Urinary bladder (tissue), 4 donors: Measurements from ENCODE around the gene DVL2. TPM values are rescaled to one million over a fixed set of nuclear protein-coding genes. Genes with fewer than 3 reads are reported as not detected.
"Not testable (repeated sequence)": the region's sequence is repeated elsewhere in the genome, so short reads cannot be mapped to it uniquely, and the experiment has no call there.

Source experiments
- DNase-seq: peaks from one replicate; pipeline ENCODE4 v3.0.0-alpha.2; 2015; ENCODE audit errors: extremely low spot score
- H3K27ac ChIP-seq: one replicate; pipeline ENCODE4 v1.5.1; 2013; ENCODE audit warnings: low read depth, mild to moderate bottlenecking, moderate library complexity
- H3K36me3 ChIP-seq: one replicate; pipeline ENCODE4 v1.6.1; 2013; ENCODE audit warnings: mild to moderate bottlenecking, moderate library complexity; ENCODE audit not compliant: insufficient read depth
- H3K4me1 ChIP-seq: one replicate; pipeline ENCODE4 v1.6.1; 2013; ENCODE audit warnings: mild to moderate bottlenecking, moderate library complexity; ENCODE audit not compliant: insufficient read depth
- H3K4me3 ChIP-seq: one replicate; pipeline ENCODE4 v1.5.1; 2013; ENCODE audit warnings: low read depth, low read length
- WGBS: extraction: QIAGEN DNeasy Blood & Tissue Kit; methylation state at CpG from one replicate; pipeline ENCODE4 v1.1.7; 2013; 5-methylcytosine and 5-hydroxymethylcytosine counted together
- polyA plus RNA-seq: library from polyadenylated mRNA; stranded (reverse); fragments of 200-250 nt; gene quantifications from one replicate; pipeline ENCODE4 v1.2.3, GENCODE V29; 2013
- total RNA-seq: library from RNA; depleted of rRNA; stranded (reverse); fragments of >200 nt; gene quantifications from one replicate; pipeline ENCODE4 v1.2.3, GENCODE V29; 2014
- donor health status: healthy with polysubstance abuse.
- donor health status: healthy.

DVL2 gene
- total and polyA plus RNA-seq, 2 donors = 41.5 to 45.5 TPM

DNA sequence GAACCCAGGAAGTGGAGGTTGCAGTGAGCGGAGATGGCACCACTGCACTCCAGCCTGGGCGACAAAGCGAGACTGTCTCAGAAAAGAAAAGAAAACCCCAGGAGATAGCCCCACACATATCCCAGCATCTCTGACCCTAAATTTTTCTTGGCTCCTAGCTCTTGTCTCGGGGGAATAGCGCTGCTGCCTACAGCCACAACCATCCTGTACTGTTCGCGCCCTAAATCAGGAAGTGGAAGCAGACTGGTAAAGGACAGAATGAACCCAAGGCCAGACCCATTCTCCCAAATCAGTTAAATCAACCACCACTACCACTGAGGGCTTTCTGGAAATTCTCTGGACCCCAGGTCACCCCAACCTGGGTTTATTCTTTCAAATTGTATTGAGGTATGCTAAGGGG lies 15.5 kb upstream of the DVL2 start:
- no peak overlapping the region for H3K4me3 ChIP-seq
- H3K27ac ChIP-seq = no peak overlapping the region
- no peaks in the 10 kb centered on the region for H3K36me3 ChIP-seq
- peaks cover 3% of the 10 kb centered on the region for H3K4me1 ChIP-seq
- WGBS = 86% methylated on average over 7 of the region's 7 CpGs
- no peak for DNase-seq

DNA sequence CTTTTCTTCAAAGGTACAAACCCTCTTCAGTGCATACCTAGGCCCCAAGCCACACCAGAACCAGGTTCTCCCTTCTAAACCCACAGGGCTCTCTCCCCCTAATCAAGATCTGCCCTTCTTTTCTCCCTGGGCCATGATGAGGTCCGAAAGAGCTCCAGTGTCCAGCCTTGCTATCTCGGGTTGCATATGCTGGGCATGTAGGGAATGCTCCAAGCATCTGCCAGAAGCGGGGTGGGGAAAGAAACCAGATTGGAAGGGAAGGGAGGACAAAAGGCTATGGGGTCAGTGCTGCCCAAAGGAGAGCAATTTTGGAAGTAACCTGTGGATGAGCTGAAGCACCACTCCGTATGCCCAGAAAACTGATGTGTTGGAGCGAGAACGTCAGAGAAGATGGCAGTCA lies 14.9 kb upstream of the DVL2 start:
- H3K36me3 ChIP-seq = no peaks in the 10 kb centered on the region
- no peak for DNase-seq
- WGBS = 78% methylated on average over 6 of the region's 6 CpGs
- H3K27ac ChIP-seq = no peak overlapping the region
- no peak overlapping the region for H3K4me3 ChIP-seq
- H3K4me1 ChIP-seq = peaks cover 3% of the 10 kb centered on the region

DNA sequence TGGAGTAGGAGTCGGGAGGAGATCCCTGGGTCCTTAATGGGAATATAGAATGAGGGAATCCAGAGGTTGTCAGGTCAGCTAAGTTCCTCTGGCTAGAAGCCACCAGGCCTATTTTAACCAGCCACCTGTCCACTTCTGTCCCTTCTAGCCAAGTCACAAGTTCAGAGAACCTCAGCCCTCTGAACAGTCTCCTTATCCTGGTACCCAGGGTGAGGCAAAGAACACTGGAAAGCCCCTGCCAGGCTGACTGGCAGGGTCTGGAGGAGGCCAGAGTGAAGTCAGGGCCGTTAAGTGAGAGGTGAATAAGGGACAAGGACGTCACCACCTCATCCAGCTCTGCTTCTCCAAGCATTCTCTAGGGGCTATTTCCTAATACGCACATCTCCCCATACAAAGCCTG lies 14.5 kb upstream of the DVL2 start:
- 73% methylated on average over 4 of the region's 4 CpGs for WGBS
- Histone ChIP-seq H3K36me3 (no peaks in the 10 kb centered on the region), H3K4me1 (peaks cover 3% of the 10 kb centered on the region), H3K27ac (no peak overlapping the region), H3K4me3 (no peak overlapping the region)
- no peak for DNase-seq

DNA sequence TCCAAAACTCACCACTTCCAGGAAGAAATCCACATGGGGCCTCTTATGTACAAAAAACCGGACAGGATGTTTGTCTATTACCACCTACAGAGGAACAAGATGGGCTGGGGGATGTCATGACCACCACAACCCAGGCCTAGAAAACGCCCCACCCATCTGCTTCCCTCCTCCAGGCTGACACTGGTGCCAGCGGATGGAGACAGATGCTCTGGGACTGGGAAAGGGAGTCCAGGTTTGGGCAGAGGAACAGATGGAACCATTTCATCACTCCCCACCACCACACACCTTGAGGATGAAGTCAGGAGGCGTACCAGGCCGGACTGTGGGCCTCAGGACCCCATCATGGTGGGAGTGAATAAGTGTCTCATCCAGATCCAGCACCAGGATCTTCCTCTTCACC lies 12.5 kb upstream of the DVL2 start:
- 92% methylated on average over 5 of the region's 5 CpGs for WGBS
- no peak overlapping the region for H3K27ac ChIP-seq
- H3K4me3 ChIP-seq = no peak overlapping the region
- H3K36me3 ChIP-seq = no peaks in the 10 kb centered on the region
- peaks cover 3% of the 10 kb centered on the region for H3K4me1 ChIP-seq
- DNase-seq = no peak

DNA sequence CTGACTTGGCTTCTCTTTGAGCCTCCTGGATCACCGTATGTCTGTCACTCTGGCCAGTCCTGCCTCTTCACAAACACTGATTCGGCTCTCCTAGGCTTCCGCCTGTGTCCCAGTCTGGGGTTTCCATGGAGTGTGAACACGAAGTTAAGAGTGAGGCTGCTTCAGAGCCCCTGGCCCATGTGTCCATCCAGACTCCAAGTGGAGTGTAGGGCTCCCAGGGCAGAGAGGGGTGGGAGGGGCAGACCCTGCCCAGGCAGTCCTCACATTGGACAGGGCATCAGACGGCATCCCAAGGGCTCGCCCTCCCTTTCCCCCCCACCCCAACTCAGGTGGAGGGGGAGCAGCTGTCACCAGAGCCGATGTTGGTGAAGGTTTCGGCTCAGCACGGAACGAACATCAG lies 9.5 kb upstream of the DVL2 start:
- H3K4me3 ChIP-seq, DNase-seq, H3K27ac ChIP-seq, H3K36me3 ChIP-seq, H3K4me1 ChIP-seq: not testable (repeated sequence)
- 77% methylated on average over 10 of the region's 10 CpGs for WGBS

DNA sequence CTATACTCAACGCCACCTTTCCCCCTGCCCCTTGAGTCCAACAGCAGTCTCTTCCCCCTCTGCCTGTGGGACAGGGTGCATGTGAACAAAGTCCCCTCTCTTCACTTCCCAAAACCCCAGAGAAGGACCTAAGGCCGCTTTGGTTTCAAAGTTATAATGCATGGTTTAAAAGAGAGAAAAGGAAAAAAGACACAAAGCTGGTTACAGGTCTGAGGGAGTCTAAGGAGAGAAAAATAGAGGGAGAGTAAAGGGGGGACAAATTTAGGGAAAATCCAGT lies 9.1 kb upstream of the DVL2 start:
- H3K4me3 ChIP-seq = peak overlapping the region; percentile 80
- no peak for DNase-seq
- H3K27ac ChIP-seq = peak overlapping the region; percentile 92
- H3K36me3 ChIP-seq = no peaks in the 10 kb centered on the region
- 40% methylated on average over 2 of the region's 2 CpGs for WGBS
- H3K4me1 ChIP-seq = no peaks in the 10 kb centered on the region

DNA sequence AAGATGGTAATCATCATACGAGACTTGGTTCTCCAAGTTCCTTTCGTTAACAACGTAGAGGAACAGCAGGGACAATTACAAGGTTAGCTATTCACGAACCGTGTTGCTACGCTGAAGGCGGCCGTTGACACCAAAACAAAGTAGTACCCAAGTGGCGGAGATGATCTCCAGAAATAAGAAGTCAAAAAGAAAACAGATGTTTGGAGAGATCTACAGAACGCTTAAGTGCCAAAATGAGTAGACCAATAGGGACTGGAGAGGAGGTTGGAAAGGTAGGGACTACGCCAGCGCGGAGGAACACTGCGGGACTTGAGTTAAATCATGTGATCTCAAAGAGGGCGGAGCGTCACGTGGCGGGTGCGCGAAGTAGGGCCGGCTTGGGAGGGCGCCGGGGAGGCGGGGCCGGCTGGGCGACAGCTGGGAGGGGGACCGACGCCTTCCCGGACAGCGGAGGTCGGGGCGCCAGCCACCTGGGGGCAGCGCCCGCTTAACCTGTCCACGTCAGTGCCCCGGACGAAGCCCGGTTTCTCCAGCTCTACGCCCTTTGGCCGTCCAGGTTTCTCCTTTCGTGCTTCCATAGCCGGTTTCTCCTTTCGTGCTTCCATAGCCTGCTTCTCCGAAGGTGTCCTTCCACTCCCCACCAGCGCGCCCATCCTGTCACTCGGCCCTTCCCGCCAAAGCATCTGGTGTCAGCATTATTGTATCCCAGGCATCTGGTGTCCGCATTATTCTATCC lies 8.6 kb upstream of the DVL2 start:
- peak; percentile 95 for DNase-seq
- 1% methylated on average over 49 of the region's 49 CpGs for WGBS
- Histone ChIP-seq H3K36me3 (no peaks in the 10 kb centered on the region), H3K4me3 (peak overlapping the region; percentile 80), H3K4me1 (no peaks in the 10 kb centered on the region), H3K27ac (peak overlapping the region; percentile 92)

DNA sequence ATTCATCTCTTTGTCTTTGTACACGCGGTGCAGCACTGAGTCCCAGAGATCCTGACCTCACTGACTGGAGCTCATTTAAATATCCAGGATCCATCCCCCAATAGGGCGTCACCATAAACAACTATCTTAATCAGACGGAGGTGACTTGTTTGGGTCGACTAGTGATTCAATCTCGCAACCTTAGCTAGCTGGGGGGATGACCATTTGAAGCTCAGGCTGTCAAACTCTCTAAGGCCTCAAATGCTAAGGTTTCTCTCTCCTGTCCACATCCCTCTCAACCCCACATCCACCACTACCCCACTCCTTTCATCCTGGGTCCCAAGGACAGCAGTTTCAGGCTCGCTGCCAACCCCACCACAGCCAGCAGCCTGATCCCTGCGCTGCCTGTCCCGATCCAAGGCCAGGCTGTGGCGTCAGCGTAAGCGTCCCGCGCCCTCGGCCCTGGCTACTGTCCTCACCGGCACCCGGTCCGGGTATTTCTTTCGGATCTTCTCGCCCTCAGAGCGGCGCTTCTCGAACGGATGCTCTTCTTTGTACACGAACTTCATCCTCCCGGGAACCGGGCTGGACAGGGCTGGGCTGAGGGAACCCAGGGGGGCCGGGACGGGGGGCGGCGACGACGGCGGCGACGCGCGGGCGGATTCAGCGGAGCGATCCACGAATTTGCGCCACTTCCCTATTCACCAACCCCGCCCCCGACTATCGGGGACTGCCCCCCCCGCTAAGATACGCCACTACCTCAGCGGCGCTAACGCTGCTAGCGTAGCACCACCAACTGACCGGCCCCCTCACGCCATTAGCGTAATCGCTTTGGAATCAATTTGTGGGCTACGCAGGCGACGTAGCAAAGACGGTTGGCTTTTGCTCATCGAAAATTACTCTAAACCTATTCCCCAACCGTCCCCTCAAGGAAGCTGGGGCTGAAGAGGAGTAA lies 7.7 kb upstream of the DVL2 start, which contains the start of gene GABARAP:
GABARAP (minus strand) TSS at position 667 of the 934 bp plus-strand sequence; CDS start at position 548, 119 bp downstream.
- Histone ChIP-seq H3K4me1 (no peaks in the 10 kb centered on the region), H3K36me3 (no peaks in the 10 kb centered on the region), H3K4me3 (peak within 1 kb of the TSS; percentile 80), H3K27ac (peak within 1 kb of the TSS; percentile 99)
- DNase-seq = peak; percentile 92
- WGBS = under 1% methylated on average over 62 of the region's 62 CpGs

DNA sequence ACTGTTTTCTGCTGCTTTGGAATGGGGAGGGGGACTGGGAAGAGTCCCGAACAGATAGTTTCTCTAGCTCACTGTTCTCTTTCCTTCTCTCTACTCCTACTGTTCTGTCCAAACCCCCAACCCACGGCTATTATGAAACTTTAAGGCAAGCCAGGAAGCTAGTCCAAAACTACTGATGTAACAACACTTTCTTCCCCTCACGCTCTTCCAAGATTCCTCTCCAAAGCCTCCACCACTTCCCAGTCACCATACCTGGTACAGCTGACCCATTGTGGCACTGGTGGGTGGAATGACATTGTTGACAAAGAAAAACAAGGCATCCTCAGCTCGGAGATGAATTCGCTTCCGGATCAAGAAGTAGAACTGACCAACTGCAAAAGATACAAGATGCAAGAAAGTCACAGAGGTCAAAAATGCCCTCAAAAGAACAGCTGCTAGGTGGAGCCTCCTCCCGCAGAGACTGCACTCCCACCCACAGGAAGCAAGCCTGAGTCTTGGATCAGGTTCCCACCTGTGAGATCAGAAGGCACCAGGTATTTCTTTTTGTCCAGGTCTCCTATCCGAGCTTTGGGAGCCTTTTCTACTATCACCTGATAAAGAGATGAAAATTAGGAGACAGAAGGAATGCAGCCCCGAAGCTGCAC lies 6.9 kb upstream of the DVL2 start:
- no peak for DNase-seq
- peak overlapping the region; percentile 99 for H3K27ac ChIP-seq
- WGBS = 33% methylated on average over 9 of the region's 9 CpGs
- peak overlapping the region; percentile 80 for H3K4me3 ChIP-seq
- no peaks in the 10 kb centered on the region for H3K36me3 ChIP-seq
- no peaks in the 10 kb centered on the region for H3K4me1 ChIP-seq

DNA sequence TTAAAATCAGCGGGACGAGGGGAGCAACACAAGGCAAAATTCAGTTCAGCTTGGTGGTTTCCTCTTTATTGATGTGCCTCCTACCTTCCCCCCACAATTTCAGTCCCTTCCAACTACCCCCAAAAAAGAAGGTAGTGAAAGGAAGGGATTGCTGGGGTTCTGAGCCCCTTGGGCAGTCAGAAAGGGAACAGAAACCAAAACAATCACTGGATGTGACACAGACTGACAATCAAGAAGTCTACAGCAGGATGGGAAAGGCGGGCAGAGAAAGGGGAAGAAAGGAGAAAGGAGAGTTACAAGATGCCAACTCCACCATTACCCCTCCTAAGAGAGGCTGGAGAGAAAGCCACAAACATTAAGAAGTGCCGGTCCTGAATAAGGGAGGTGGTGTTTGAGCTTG lies 6.1 kb upstream of the DVL2 start:
- WGBS = 69% methylated on average over 4 of the region's 4 CpGs
- Histone ChIP-seq H3K27ac (no peak overlapping the region), H3K4me1 (no peaks in the 10 kb centered on the region), H3K4me3 (no peak overlapping the region), H3K36me3 (no peaks in the 10 kb centered on the region)
- DNase-seq = no peak

DNA sequence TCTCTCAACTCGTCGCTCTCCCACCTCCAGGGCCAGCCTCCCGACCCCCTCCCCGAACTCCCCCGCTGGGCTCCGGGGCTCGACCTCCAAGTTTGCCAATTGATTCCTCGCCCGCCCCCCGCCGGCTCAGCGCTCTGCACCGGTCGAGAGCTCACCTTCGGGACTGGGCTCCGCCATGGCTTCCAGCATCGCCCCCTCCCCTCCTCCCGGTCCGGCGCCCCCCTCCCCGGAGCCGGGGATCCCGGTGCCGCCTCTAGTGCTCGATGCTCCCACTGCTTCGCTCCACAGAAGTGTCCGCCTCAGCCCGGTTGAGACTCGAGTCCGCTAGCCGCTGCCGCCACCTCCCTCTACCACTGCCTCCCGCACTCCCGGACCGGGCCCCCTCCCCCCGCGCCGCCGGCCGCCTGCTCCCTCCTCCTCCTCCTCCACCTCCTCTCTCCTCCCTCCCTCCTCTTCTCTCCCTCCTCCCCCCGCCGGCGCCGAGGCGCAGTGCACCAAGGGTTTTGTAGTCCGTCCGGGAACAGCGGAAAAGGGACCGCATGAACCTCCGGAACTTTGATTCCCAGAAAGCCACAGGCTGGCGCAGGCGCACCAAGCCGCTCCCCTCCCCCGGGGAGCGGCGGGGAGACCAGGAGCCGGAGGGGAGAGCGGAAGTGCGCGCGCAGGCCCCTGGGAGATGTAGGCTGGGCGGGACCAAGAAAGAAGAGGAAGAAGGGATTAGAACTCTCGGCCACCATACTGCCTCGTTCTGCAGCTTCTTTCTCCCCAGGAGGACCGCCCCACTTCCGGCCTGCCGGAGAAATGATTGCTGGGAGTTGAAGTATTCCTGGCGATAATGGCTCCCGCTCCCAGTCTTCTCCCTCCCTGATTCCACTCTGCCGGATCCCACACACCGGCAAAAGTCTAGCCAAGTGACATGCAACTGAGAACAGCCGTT lies 5.0 kb upstream of the DVL2 start, which contains the start of gene PHF23:
PHF23 (minus strand) TSS at position 367 of the 937 bp plus-strand sequence; CDS start at position 189, 178 bp downstream.
- peak; percentile 99 for DNase-seq
- peak within 1 kb of the TSS; percentile 92 for H3K4me3 ChIP-seq
- WGBS = 1% methylated on average over 72 of the region's 72 CpGs
- H3K27ac ChIP-seq = peak within 1 kb of the TSS; percentile 97
- H3K4me1 ChIP-seq = no peaks in the 10 kb centered on the region
- H3K36me3 ChIP-seq = no peaks in the 10 kb centered on the region

DNA sequence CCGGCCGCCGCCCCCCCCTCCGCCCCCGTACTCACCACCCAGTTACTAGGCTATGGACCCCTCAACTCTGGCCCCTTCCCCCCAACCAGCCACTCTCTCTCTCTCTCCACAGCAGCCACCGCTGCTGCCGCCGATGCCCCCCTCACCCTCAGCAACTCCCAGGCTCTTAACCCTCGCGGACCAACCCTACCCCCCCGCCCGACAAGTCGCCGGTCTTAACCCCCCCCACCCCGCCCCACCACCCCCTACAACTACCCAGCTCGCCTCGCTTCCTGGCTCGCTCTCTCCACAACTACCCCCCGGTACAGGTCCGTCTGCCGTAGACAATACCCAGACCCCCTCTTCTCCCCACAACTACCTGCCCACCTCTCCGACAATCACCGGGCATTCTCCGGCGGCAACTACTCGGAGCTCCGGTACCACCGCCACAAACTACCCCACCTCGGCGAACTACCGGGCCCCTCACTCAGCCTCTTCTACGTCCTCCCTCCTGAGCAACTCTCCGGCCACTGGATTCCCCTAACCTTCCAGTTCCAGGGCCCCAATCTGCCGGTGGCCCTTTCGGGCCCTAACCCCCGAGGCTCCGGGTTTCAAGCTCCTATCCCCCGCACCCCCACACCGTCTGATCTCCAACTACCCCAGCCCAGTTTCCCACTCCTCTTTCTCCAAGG lies 4.2 kb upstream of the DVL2 start:
- Histone ChIP-seq H3K4me3 (peak overlapping the region; percentile 92), H3K27ac (peak overlapping the region; percentile 97), H3K36me3 (no peaks in the 10 kb centered on the region), H3K4me1 (no peaks in the 10 kb centered on the region)
- 1% methylated on average over 39 of the region's 39 CpGs for WGBS
- DNase-seq = no peak
